Measurements from ENCODE around the gene PDE3B.

DNA sequence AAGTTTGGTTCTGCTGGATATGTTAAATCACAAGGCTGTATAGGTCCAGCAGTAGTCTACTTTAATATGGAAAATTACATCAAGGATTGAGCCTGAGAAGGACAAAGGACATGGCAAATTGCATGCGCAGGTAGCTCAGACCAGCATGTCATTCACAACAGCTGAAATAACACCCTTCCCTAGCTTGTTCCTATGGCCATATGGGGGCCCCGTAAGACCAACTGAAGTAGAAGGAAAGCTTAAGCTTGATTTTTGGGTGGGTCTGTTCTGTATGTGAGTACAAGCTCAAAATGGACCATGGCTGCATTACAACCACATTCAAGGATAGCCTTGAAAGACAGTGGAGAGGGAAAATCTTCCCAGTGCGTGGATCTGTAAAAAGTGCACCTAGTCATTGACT is 20.6 kb upstream of the PDE3B start:
- TF ChIP-seq POLR2A (IDR thresholded peaks at IDR 0.05; ENCODE audit: low read length) (no peak), GATA1 (IDR thresholded peaks at IDR 0.05; ENCODE audit: low read depth, low read length) (no peak)
